Measurements from ENCODE around the gene RUVBL2. TPM values are rescaled to one million over a fixed set of nuclear protein-coding genes. Genes with fewer than 3 reads are reported as not detected.

RUVBL2 gene
- total RNA-seq, 1 experiment from 2014 or later, result 170 TPM

GRCh38 chr19:48982280-48982679 lies 11.4 kb upstream of the RUVBL2 start:
- DNase-seq (ENCODE audit: low read depth, low spot score) (no peak), ATAC-seq (no peak)
- Histone ChIP-seq H3K4me3 (ENCODE audit: low read depth in 2 of 2, low read length in 2 of 2) (no peak overlapping the region), H3K36me3 (ENCODE audit: control insufficient read depth, insufficient read depth, low read length) (no peaks in the 10 kb centered on the region), H3K27me3 (ENCODE audit: control insufficient read depth, insufficient read depth, low read length) (no peaks in the 10 kb centered on the region), H3K9me3 (ENCODE audit: control insufficient read depth, insufficient read depth, low read depth, low read length) (no peaks in the 10 kb centered on the region), H3K27ac (ENCODE audit: low read length) (no peak overlapping the region), H3K4me1 (ENCODE audit: control insufficient read depth, insufficient read depth, low read length) (no peaks in the 10 kb centered on the region)
- POLR2A ChIA-PET, result no interaction called here
- CTCF ChIA-PET, result no interaction called here
- TF ChIP-seq TCF7L2 (IDR thresholded peaks at IDR 0.05; ENCODE audit: low read depth, low read length) (no peak), REST (IDR thresholded peaks at IDR 0.05; ENCODE audit: insufficient read depth in 1 of 2, low read depth in 2 of 2, low read length in 1 of 2) (no peak), CTCF (IDR thresholded peaks at IDR 0.05) (no peak), POLR2AphosphoS5 (IDR thresholded peaks at IDR 0.05; ENCODE audit: low read depth, low read length) (no peak)
- intact Hi-C loops (cut with micrococcal nuclease; ENCODE audit: unreplicated experiment) (no loop called here), in situ Hi-C loops (cut with HindIII; ENCODE audit: low pct_unique_long_range_greater_than_20kb, low sequenced_read_pairs) (no loop called here)
- BruUV-seq (replicated peaks), result no TSS peak

- Histone ChIP-seq H3K36me3 (ENCODE audit: control insufficient read depth, insufficient read depth, low read length) (no peaks in the 10 kb centered on the region), H3K27me3 (ENCODE audit: control insufficient read depth, insufficient read depth, low read length) (no peaks in the 10 kb centered on the region), H3K4me3 (ENCODE audit: low read depth in 2 of 2, low read length in 2 of 2) (no peak overlapping the region), H3K4me1 (ENCODE audit: control insufficient read depth, insufficient read depth, low read length) (no peaks in the 10 kb centered on the region), H3K9me3 (ENCODE audit: control insufficient read depth, insufficient read depth, low read depth, low read length) (no peaks in the 10 kb centered on the region), H3K27ac (ENCODE audit: low read length) (no peak overlapping the region)
- ChIA-PET CTCF (no interaction called here), POLR2A (no interaction called here)
- no TSS peak for BruUV-seq (replicated peaks)
- intact Hi-C loops (cut with micrococcal nuclease; ENCODE audit: unreplicated experiment), result no loop called here
- in situ Hi-C loops (cut with HindIII; ENCODE audit: low pct_unique_long_range_greater_than_20kb, low sequenced_read_pairs), result no loop called here
- no peak for DNase-seq (ENCODE audit: low read depth, low spot score)
- ATAC-seq, result no peak
- TF ChIP-seq POLR2AphosphoS5 (IDR thresholded peaks at IDR 0.05; ENCODE audit: low read depth, low read length) (no peak), TCF7L2 (IDR thresholded peaks at IDR 0.05; ENCODE audit: low read depth, low read length) (no peak), CTCF (IDR thresholded peaks at IDR 0.05) (no peak), SIN3A (IDR thresholded peaks at IDR 0.05; ENCODE audit: borderline replicate concordance, insufficient read depth, low read depth, low read length) (no peak), REST (IDR thresholded peaks at IDR 0.05; ENCODE audit: insufficient read depth in 1 of 2, low read depth in 2 of 2, low read length in 1 of 2) (no peak)
Observed at GRCh38 chr19:48985711-48986110, 8.0 kb upstream of the RUVBL2 start.
